Measurements from ENCODE around the gene MACROD1.

- no peak for TF ChIP-seq JUN (IDR thresholded peaks at IDR 0.05; ENCODE audit: borderline replicate concordance, insufficient read depth, insufficient read length, low read depth)
- TF ChIP-seq, protein P1, sequence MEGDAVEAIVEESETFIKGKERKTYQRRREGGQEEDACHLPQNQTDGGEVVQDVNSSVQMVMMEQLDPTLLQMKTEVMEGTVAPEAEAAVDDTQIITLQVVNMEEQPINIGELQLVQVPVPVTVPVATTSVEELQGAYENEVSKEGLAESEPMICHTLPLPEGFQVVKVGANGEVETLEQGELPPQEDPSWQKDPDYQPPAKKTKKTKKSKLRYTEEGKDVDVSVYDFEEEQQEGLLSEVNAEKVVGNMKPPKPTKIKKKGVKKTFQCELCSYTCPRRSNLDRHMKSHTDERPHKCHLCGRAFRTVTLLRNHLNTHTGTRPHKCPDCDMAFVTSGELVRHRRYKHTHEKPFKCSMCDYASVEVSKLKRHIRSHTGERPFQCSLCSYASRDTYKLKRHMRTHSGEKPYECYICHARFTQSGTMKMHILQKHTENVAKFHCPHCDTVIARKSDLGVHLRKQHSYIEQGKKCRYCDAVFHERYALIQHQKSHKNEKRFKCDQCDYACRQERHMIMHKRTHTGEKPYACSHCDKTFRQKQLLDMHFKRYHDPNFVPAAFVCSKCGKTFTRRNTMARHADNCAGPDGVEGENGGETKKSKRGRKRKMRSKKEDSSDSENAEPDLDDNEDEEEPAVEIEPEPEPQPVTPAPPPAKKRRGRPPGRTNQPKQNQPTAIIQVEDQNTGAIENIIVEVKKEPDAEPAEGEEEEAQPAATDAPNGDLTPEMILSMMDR (IDR thresholded peaks at IDR 0.05; ENCODE audit: extremely low read depth in 1 of 2, insufficient read depth in 1 of 2, low read depth in 1 of 2, low read length in 2 of 2) = no peak
- TF ChIP-seq EZH2 (IDR thresholded peaks at IDR 0.05; ENCODE audit: borderline replicate concordance, low read depth, low read length, severe bottlenecking) = no peak
- TF ChIP-seq POLR2AphosphoS5 (IDR thresholded peaks at IDR 0.05; ENCODE audit: insufficient read depth, low read depth, low read length) = no peak
- no peak for TF ChIP-seq MYC (IDR thresholded peaks at IDR 0.05; ENCODE audit: low read depth, low read length)
- no peak for TF ChIP-seq POLR2A (IDR thresholded peaks at IDR 0.05; ENCODE audit: low read depth, low read length)
- TF ChIP-seq GATA2 (IDR thresholded peaks at IDR 0.05; ENCODE audit: insufficient read depth, insufficient read length, low read depth, low read length) = no peak
- TF ChIP-seq FOS (IDR thresholded peaks at IDR 0.05; ENCODE audit: borderline replicate concordance, insufficient read depth, low read length) = no peak
Observed at GRCh38 chr11:64134963-64135362, 30.9 kb downstream of the MACROD1 start.

Measured in endothelial cell of umbilical vein (primary cell).